GM19240 (cell line): ENCODE data around the gene RTN4IP1.
"Not testable (repeated sequence)": the region's sequence is repeated elsewhere in the genome, so short reads cannot be mapped to it uniquely, and the experiment has no call there.

ENCODE experiments used
- DNase-seq: peaks from one replicate; pipeline ENCODE4 v3.0.0; 2011; ENCODE audit warnings: low spot score; ENCODE audit not compliant: insufficient read length

RTN4IP1 gene

GRCh38 chr6:106627760-106628159, 1.5 kb downstream of the RTN4IP1 start:
- not testable (repeated sequence) for DNase-seq

- DNase-seq = no peak
Measured at GRCh38 chr6:106626485-106626884, 2.8 kb downstream of the RTN4IP1 start.

- DNase-seq = no peak
Measured at GRCh38 chr6:106623039-106623438, 6.3 kb downstream of the RTN4IP1 start.

GRCh38 chr6:106622412-106622811, 6.9 kb downstream of the RTN4IP1 start:
- DNase-seq = no peak

- no peak for DNase-seq
Measured at GRCh38 chr6:106620931-106621672, 8.2 kb downstream of the RTN4IP1 start.

- DNase-seq = no peak
Measured at GRCh38 chr6:106619223-106619622, 10.1 kb downstream of the RTN4IP1 start.

GRCh38 chr6:106618324-106618723, 11.0 kb downstream of the RTN4IP1 start:
- no peak for DNase-seq

- DNase-seq = no peak
Measured at GRCh38 chr6:106617857-106618256, 11.4 kb downstream of the RTN4IP1 start.

GRCh38 chr6:106617302-106617701, 12.0 kb downstream of the RTN4IP1 start:
- no peak for DNase-seq

- DNase-seq = no peak
Measured at GRCh38 chr6:106614592-106615257, 14.6 kb downstream of the RTN4IP1 start.

- DNase-seq = no peak
Measured at GRCh38 chr6:106614166-106614565, 15.1 kb downstream of the RTN4IP1 start.

GRCh38 chr6:106613590-106613989, 15.7 kb downstream of the RTN4IP1 start:
- DNase-seq = no peak

GRCh38 chr6:106612671-106613416, 16.5 kb downstream of the RTN4IP1 start:
- no peak for DNase-seq

- DNase-seq = no peak
Measured at GRCh38 chr6:106611030-106611429, 18.3 kb downstream of the RTN4IP1 start.

- no peak for DNase-seq
Measured at GRCh38 chr6:106609699-106610098, 19.6 kb downstream of the RTN4IP1 start.

- no peak for DNase-seq
Measured at GRCh38 chr6:106608080-106608668, 21.1 kb downstream of the RTN4IP1 start.

GRCh38 chr6:106600329-106600728, 29.0 kb downstream of the RTN4IP1 start:
- no peak for DNase-seq

GRCh38 chr6:106599440-106599839, 29.9 kb downstream of the RTN4IP1 start:
- DNase-seq = no peak

GRCh38 chr6:106591111-106591825, 38.0 kb downstream of the RTN4IP1 start:
- DNase-seq = no peak

GRCh38 chr6:106588937-106589336, 40.4 kb downstream of the RTN4IP1 start:
- not testable (repeated sequence) for DNase-seq

- DNase-seq = no peak
Measured at GRCh38 chr6:106586815-106587415, 42.4 kb downstream of the RTN4IP1 start.
